A549 (cell line): Measurements from ENCODE around the gene SLC11A1.

Experiments used
- BHLHE40 ChIP-seq: IDR thresholded peaks from 2 replicates; pipeline ENCODE4 v1.6.1; 2012; ENCODE audit warnings: low read depth, low read length, inconsistent platforms
- CHD2 ChIP-seq: fragments of 150-350 bp; IDR thresholded peaks from 2 replicates; pipeline ENCODE4 v1.6.1; 2014; ENCODE audit warnings: low read length; ENCODE audit not compliant: partially characterized antibody
- JUNB ChIP-seq: fragments of >200 bp; sonication (Bioruptor Twin); formaldehyde crosslinking; IDR thresholded peaks from 2 replicates; pipeline ENCODE4 v1.6.1; 2016
- KDM5A ChIP-seq: fragments of 200-600 bp; sonication (generic); IDR thresholded peaks from 2 replicates; pipeline ENCODE4 v1.6.1; 2016; ENCODE audit warnings: antibody characterized with exemption, mild to moderate bottlenecking
- POLR2A ChIP-seq: IDR thresholded peaks from 2 replicates; pipeline ENCODE4 v1.6.1; 2012; ENCODE audit warnings: mild to moderate bottlenecking, low read length
- RARB ChIP-seq: fragments of 250-450 bp; sonication (Bioruptor Pico); IDR thresholded peaks from 2 replicates; pipeline ENCODE4 v1.8.0; 2021; ENCODE audit warnings: mild to moderate bottlenecking, moderate library complexity
- RCOR1 ChIP-seq: fragments of 150-350 bp; IDR thresholded peaks from 2 replicates; pipeline ENCODE4 v1.6.1; 2014; ENCODE audit warnings: antibody characterized with exemption, low read length, low read depth
- SMC3 ChIP-seq: fragments of >200 bp; sonication (Bioruptor Twin); formaldehyde crosslinking; IDR thresholded peaks from 3 replicates; pipeline ENCODE4 v1.6.1; 2018; ENCODE audit warnings: inconsistent platforms
- TF ChIP-seq, protein P1 (sequence below): fragments of >200 bp; sonication (Bioruptor Twin); formaldehyde crosslinking; IDR thresholded peaks from 3 replicates; pipeline ENCODE4 v1.5.1; 2016
- TF ChIP-seq, protein P2 (sequence below): fragments of 200-600 bp; sonication (generic); IDR thresholded peaks from 2 replicates; pipeline ENCODE4 v1.6.1; 2016; ENCODE audit warnings: antibody characterized with exemption, mild to moderate bottlenecking, moderate library complexity

DNA sequence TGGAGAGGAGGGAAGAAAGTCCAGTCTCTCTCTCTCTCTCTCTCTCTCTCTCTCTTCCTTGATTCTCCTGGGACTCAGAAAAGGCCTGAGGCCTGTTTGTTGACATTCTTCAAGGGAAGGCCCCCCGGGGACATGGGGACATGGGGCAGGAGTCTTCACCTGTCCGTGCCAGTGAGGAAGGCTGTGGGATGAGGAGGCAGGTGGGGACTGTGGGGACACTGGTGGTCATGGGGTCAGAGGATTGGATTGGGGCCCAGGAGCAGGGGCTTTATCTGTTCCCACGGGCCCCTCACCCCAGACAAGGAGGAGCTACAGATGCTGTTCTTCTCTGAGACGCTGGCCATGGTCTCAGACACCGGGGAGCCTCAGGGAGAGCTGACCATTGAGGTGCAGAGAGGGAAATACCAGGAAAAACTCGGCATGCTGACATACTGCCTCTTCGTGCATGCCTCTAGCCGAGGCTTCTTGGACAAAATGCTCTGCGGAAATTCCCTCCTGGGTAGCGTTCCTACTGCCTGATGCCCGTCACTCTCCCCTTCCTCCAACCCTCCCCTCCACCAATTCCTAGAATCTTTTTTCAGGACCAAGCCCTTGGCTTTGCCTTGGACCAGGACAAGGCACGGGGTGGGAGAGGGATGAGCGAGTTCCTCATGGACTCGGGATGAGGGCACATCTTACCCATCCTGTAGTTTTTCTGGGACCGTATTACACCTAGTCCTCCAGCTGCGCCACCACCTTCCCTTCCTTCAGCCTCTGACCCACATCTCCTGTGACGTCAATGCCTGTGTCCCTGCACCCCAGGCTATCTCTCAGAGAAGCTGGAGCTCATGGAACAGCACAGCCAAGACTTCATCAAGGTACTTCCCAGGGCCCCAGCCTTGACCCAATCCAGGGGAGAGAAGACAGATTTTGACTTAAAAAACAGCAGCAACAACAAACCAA is 24.6 kb upstream of the SLC11A1 start:
- TF ChIP-seq, protein P1, sequence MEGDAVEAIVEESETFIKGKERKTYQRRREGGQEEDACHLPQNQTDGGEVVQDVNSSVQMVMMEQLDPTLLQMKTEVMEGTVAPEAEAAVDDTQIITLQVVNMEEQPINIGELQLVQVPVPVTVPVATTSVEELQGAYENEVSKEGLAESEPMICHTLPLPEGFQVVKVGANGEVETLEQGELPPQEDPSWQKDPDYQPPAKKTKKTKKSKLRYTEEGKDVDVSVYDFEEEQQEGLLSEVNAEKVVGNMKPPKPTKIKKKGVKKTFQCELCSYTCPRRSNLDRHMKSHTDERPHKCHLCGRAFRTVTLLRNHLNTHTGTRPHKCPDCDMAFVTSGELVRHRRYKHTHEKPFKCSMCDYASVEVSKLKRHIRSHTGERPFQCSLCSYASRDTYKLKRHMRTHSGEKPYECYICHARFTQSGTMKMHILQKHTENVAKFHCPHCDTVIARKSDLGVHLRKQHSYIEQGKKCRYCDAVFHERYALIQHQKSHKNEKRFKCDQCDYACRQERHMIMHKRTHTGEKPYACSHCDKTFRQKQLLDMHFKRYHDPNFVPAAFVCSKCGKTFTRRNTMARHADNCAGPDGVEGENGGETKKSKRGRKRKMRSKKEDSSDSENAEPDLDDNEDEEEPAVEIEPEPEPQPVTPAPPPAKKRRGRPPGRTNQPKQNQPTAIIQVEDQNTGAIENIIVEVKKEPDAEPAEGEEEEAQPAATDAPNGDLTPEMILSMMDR, result no peak
- TF ChIP-seq CHD2 (no peak), BHLHE40 (no peak), SMC3 (no peak), POLR2A (no peak), JUNB (no peak), RCOR1 (no peak), RARB (CRISPR knock-in tag) (no peak), KDM5A (no peak)
- TF ChIP-seq, protein P2, sequence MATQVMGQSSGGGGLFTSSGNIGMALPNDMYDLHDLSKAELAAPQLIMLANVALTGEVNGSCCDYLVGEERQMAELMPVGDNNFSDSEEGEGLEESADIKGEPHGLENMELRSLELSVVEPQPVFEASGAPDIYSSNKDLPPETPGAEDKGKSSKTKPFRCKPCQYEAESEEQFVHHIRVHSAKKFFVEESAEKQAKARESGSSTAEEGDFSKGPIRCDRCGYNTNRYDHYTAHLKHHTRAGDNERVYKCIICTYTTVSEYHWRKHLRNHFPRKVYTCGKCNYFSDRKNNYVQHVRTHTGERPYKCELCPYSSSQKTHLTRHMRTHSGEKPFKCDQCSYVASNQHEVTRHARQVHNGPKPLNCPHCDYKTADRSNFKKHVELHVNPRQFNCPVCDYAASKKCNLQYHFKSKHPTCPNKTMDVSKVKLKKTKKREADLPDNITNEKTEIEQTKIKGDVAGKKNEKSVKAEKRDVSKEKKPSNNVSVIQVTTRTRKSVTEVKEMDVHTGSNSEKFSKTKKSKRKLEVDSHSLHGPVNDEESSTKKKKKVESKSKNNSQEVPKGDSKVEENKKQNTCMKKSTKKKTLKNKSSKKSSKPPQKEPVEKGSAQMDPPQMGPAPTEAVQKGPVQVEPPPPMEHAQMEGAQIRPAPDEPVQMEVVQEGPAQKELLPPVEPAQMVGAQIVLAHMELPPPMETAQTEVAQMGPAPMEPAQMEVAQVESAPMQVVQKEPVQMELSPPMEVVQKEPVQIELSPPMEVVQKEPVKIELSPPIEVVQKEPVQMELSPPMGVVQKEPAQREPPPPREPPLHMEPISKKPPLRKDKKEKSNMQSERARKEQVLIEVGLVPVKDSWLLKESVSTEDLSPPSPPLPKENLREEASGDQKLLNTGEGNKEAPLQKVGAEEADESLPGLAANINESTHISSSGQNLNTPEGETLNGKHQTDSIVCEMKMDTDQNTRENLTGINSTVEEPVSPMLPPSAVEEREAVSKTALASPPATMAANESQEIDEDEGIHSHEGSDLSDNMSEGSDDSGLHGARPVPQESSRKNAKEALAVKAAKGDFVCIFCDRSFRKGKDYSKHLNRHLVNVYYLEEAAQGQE, result no peak
